ENCODE results near the gene CDK19.

Gene CDK19

GRCh38 chr6:110703010-110703905 lies 112.0 kb downstream of the CDK19 start:
- no peak for TF ChIP-seq CTCF (IDR thresholded peaks at IDR 0.05)

GRCh38 chr6:110699780-110700179 lies 115.5 kb downstream of the CDK19 start:
- no peak for TF ChIP-seq CTCF (IDR thresholded peaks at IDR 0.05)

GRCh38 chr6:110693994-110694393 lies 121.3 kb downstream of the CDK19 start:
- no peak for TF ChIP-seq CTCF (IDR thresholded peaks at IDR 0.05)

- no peak for TF ChIP-seq CTCF (IDR thresholded peaks at IDR 0.05)
Measured at GRCh38 chr6:110693296-110693695, 122.0 kb downstream of the CDK19 start.

- no peak for TF ChIP-seq CTCF (IDR thresholded peaks at IDR 0.05)
Measured at GRCh38 chr6:110690916-110691315, 124.4 kb downstream of the CDK19 start.

GRCh38 chr6:110690106-110690654 lies 125.1 kb downstream of the CDK19 start:
- no peak for TF ChIP-seq CTCF (IDR thresholded peaks at IDR 0.05)

- no peak for TF ChIP-seq CTCF (IDR thresholded peaks at IDR 0.05)
Measured at GRCh38 chr6:110689275-110689935, 125.9 kb downstream of the CDK19 start.
